ENCODE data around the gene CXCR4.

CXCR4 gene

DNA sequence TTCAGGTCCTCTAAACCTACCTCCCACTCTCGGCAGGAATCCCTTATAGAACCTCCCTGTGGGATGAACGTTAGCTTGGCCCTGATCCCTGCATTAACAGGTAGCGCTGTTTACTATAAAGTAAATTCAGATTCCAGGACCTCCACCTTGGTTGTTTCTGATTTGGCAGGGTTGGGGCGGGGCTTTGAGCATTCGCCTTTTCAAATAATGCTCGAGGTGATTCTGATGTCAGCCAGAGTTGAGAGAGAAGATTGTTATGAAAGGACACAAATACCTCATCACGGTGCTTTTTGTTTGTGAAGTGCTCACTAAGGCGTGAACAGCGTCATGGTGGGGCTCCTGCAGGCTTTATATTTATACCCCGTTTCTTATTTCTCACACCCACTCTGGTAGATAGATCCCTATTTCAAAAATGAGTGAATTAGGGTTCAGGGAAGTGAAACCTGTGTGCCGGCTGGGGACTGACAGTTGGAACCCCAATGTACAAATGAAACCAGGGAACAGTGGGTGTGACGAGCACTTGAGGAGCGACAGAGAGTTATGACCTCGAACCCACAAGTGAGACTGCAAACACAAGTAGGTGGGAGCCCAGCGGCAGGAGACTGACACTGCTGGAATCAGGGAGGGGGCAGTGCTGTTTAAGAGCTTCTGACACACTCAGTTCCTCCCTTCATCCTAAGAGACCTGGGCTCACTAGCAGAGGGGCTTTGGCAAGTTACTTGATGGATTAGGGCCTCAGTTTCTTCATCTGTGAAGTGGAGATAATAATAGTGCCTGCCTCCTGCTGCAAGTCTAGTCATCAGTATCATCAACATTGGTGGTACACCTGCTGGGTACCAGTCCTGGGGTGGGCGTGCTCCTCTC is 14.2 kb upstream of the CXCR4 start:
- peak in 1 of 2 experiments; percentile 39 for DNase-seq (ENCODE audit: low read depth in 2 of 2)

- DNase-seq (ENCODE audit: low read depth in 2 of 2): no peak
These were observed 13.6 kb upstream of the CXCR4 start for GRCh38 chr2:136131484-136131960.

DNA sequence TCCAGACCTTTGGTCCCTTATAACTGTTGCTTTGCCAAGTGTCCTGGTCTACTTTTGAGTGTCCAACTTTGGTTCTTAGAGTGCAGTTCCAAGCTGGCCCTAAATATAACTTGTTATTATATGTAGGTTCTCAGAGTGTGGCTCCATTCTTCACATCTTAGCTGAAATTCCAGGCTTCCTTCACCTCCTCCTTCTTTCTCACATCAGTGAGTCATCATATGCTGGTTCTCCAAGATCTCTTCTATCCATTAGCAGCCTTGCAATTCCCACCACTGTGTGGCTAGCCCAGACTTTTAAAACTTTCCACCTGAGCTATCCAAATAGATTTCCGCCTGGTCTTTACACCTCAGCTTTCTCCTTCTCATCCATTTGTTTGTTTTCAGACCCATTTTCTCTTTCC is 12.6 kb upstream of the CXCR4 start:
- DNase-seq (ENCODE audit: low read depth in 2 of 2): no peak

GRCh38 chr2:136130045-136130444 is 12.1 kb upstream of the CXCR4 start:
- no peak for DNase-seq (ENCODE audit: low read depth in 2 of 2)

DNA sequence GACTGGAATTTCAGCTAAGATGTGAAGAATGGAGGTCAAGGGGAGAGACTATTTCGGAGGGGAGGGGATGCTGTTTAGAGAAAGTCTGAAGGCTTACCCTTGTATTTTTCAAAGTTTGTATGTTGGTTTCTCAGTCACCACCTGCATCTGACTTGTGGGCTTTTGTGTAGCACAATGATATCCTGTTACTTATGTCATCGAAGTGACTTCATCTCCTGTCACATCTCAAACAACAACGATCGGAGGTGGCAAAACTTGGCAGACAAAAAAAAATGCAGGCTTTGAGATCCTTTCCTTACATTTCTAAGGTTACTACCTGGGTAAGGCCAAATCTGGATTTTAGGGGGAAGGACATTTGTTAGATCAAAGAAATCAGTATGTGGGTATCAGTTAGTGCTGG is 11.7 kb upstream of the CXCR4 start:
- no peak for DNase-seq (ENCODE audit: low read depth in 2 of 2)

DNA sequence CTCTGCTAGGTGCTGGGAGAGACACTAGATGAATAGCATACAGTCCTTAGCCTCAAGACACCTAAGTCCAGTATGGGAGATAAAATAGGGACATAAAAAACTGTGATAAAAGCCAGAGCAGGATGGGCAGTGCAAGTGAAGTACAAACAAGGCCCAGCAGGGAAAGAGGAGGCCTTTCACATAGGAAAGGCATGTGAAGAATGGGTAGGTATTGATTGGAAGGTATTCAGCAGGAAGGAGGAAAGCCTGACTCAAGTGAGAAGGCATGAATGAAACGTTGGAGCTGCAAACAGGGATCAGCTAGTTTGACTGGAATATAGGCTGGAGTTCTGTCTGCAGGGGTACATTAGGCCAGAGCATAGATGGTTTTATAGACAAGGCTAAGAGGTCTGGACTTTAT is 11.0 kb upstream of the CXCR4 start:
- no peak for DNase-seq (ENCODE audit: low read depth in 2 of 2)

- no peak for DNase-seq (ENCODE audit: low read depth in 2 of 2)
These were observed 10.4 kb upstream of the CXCR4 start for GRCh38 chr2:136128366-136128765.

GRCh38 chr2:136127356-136127755 is 9.4 kb upstream of the CXCR4 start:
- DNase-seq (ENCODE audit: low read depth in 2 of 2): no peak

- no peak for DNase-seq (ENCODE audit: low read depth in 2 of 2)
These were observed 8.5 kb upstream of the CXCR4 start for GRCh38 chr2:136126421-136126926.

- DNase-seq (ENCODE audit: low read depth in 2 of 2): no peak
These were observed 8.1 kb upstream of the CXCR4 start for GRCh38 chr2:136126021-136126420.

- no peak for DNase-seq (ENCODE audit: low read depth in 2 of 2)
These were observed 7.3 kb upstream of the CXCR4 start for GRCh38 chr2:136125236-136125635.

DNA sequence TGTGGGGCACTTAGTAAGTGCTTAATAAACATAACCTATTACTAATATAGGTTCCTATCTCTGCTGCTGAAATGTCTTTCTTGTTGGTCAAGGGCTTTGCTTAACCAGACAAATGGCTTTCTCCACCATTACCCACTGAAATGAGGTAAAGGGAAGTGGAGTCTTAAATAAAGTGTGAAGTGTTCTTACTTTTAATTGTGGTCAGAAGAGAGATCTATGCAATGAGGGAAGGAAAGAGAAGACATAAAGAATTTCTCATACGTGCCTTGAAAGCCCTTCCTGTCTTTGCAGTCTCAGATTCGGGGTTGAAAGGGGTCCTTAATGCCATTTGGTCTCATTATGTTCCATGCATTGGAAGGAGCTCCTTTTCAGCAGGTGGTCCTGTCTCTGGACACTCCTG is 6.9 kb upstream of the CXCR4 start:
- no peak for DNase-seq (ENCODE audit: low read depth in 2 of 2)

- no peak for DNase-seq (ENCODE audit: low read depth in 2 of 2)
These were observed 4.7 kb upstream of the CXCR4 start for GRCh38 chr2:136122661-136123060.

- DNase-seq (ENCODE audit: low read depth in 2 of 2): no peak
These were observed 3.4 kb upstream of the CXCR4 start for GRCh38 chr2:136121204-136121910.

DNA sequence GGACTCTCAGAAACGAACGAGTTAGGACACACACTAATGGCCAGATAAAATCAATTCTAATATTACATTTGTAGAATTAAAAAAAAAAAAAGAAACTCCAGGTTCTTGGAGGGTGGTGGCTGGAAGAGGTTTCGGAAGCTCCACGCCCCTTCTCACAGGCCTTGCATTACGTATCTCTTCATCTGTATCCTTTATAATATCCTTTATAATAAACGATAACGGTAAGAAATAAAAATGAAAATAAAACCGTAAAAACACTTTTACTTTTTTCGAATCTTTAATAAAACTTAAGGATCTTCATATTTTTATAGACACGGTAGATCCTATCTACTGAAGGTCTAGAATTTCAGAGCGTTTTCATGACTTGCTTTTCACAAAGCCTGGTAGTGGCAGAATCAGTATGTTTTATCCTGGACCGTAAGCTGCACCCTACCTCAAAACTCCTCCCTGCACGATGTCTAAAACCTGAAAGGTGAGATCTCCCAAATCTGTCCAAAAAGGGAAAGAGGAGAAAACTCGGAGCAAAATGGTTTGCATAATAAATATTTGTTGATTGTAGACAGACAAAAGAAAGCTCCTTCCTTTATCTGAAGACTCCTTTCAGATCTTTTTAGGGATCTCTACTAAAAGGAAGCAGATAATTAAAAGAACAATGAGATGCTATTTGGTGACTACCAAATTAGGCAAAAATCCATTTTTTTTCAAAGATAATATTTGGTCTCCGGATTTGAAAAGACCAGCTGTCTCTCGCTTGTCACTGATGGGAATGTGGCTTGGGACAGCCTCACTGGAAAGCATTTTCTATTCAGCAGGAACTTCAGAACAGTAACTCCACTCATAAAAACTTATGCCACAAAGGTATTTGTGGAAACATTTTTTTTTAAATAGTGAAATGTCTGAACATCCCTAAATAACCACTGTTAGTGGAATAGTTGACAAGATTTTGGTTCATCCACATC is 2.0 kb upstream of the CXCR4 start:
- DNase-seq (ENCODE audit: low read depth in 2 of 2): no peak

DNA sequence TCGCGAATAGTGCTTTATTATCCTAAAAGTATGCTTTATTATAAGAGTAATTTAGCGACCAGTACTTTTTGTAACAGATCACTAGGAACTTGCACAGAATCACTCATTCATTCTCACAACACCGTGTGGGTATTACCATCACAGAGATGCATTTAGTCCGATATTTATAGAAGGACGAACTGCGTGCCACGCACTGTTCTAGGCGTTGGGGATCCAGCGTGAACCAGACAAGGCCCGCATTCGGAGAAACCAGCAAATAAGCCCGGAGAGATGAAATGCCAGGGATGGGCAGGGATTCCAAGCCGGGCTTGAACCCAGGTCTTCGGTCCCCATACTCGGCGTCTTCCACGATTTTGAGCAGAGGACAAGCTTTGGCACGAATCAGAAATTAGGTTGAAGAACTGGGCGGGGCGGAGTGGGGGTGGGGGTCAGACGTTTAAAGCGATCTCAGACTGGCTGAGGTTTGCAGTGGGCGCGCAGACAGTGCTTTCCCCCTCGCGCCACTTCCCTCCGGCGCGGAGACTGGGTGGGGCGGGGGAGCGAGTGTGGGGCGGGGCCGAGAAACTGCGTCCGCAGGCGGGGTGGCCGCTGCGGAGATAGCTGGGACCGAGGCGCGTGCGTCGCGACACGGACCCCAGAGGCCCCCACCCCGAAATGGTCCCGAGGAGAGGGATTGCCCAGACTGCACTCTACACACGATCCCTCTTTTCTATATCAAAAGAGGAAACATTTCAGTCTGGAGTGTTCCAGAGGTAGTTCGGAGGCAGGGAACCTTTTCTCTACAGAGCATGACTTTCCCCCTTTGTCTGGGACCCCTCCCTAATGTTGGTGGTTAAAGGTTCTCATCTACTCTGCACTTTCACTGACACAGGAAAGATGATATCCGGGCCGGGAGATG is 1.1 kb upstream of the CXCR4 start:
- DNase-seq (ENCODE audit: low read depth in 2 of 2): peak in 1 of 2 experiments; percentile 61

DNA sequence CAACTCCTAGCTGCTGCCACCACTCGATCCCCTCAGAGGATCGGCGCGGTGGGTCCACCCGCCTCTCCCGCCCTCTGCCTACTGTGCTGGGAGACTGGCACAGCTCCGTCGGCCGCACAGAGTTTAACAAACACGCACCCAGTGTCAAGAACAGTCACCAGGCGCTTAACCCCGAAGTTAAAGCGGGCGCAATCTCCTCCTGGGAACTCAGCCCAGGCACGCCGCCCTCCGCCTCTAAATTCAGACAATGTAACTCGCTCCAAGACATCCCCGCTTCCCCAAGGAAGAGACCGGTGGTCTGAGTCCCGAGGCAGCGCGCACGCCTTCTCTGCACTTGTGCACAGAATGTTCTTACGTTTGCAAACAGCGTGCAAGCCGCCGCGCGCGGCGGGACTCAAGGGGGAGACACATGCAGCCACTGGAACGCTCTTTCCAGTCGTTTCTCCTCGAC is 533 bp downstream of the CXCR4 start:
- peak in 1 of 2 experiments; percentile 36 for DNase-seq (ENCODE audit: low read depth in 2 of 2)

GRCh38 chr2:136116813-136117390 is 1.0 kb downstream of the CXCR4 start:
- DNase-seq (ENCODE audit: low read depth in 2 of 2): peak in 1 of 2 experiments; percentile 40

GRCh38 chr2:136116151-136116812 is 1.7 kb downstream of the CXCR4 start:
- peak in 1 of 2 experiments; percentile 32 for DNase-seq (ENCODE audit: low read depth in 2 of 2)
